Measurements from ENCODE around the gene TMEM196. TPM values are rescaled to one million over a fixed set of nuclear protein-coding genes. Genes with fewer than 3 reads are reported as not detected.

The TMEM196 gene
- total and polyA plus RNA-seq, 9 of the 15 experiments (the other 6 are each of a cell fraction or from before 2014, with no cell fraction given): not detected

DNA sequence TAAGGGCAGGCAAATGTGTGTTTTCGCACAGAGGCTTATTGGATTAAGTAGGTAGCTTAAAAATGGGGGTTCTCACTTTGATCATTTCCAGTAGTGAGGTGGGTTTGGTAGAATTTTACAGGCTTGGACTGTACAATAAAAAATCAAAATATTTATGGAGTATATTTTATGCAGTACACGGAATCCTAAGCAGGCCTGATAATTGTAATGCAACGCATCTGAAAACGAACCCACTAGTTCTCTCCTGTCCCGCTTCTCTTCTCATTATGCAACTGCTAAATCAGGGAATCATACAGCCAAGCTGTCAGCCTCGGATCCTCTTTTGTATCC, 64.2 kb downstream of the TMEM196 start:
- H3K79me2 ChIP-seq (ENCODE audit: control insufficient read depth, insufficient read depth, low read length): peaks cover 47% of the 10 kb centered on the region
- H3K36me3 ChIP-seq (ENCODE audit: control insufficient read depth, insufficient read depth, low read length): peaks cover 8% of the 10 kb centered on the region; the same call in 1 of the 3 replicates
- ChIA-PET POLR2A (interaction anchor here (0.7 to 1.3 kb wide), 6 partner anchors 10 to 1611 kb away, joined by 3 to 7 read pairs (median 3); no protein-coding TSS in a partner anchor), CTCF (ENCODE audit: low intra/inter-chr PET ratio) (interaction anchor here (0.5 to 1.2 kb wide), 2 partner anchors 489 to 889 kb away, joined by 3 to 4 read pairs; no protein-coding TSS in a partner anchor)
- ATAC-seq: no peak
- no peak for DNase-seq (ENCODE audit: extremely low read depth in 1 of 4, low spot score in 3 of 4)
- peak overlapping the region; percentile 89 for H3K4me2 ChIP-seq (ENCODE audit: insufficient read depth, low read length)
- no peaks in the 10 kb centered on the region for H3K9me1 ChIP-seq (ENCODE audit: control insufficient read depth, insufficient read depth, low read length)
- H3K4me3 ChIP-seq: no peak overlapping the region
- H2AFZ ChIP-seq (ENCODE audit: low read depth, low read length): peak overlapping the region; percentile 99
- H3K9me3 ChIP-seq (replicated peaks; ENCODE audit: control insufficient read depth, insufficient read depth, low read depth, low read length): 0 out of 2 replicates have a peak, but pooled peaks cover 1% of the 10 kb centered on the region
- intact Hi-C loops (cut with micrococcal nuclease): loop anchor here (5.0 kb wide), 2 partner anchors 603 to 733 kb away; no protein-coding TSS in a partner anchor
- 29% methylated on average over 6 of the region's 6 CpGs for WGBS (ENCODE audit: insufficient coverage, low coverage, missing lambda C conversion rate)
- FAIRE-seq: no peak
- peak overlapping the region; percentile 47; the same call in 2 of the 3 replicates for H3K27ac ChIP-seq (ENCODE audit: extremely low read depth, low read depth, low read length)
- no TSS peak for BruUV-seq (replicated peaks)
- no peaks in the 10 kb centered on the region for H4K20me1 ChIP-seq (replicated peaks; ENCODE audit: control insufficient read depth, insufficient read depth, low read length)
- in situ Hi-C loops (cut with MboI): no loop called here
- H3K9ac ChIP-seq (ENCODE audit: insufficient read depth in 1 of 2, low read depth in 2 of 2, low read length in 2 of 2): no peak overlapping the region; a peak in 2 of 4 replicates
- H3K27me3 ChIP-seq (ENCODE audit: control insufficient read depth in 2 of 2, insufficient read depth in 2 of 2, low read length in 2 of 2): no peaks in the 10 kb centered on the region; a peak in 1 of 5 replicates
- peaks cover 0 to 18% of the 10 kb centered on the region in 2 experiments; a peak in 2 of 5 replicates for H3K4me1 ChIP-seq (replicated peaks in 1 of 2; ENCODE audit: control insufficient read depth in 2 of 2, insufficient read depth in 2 of 2, low read length in 2 of 2)
- no peak for TF ChIP-seq ZNF707 (CRISPR knock-in tag; conservative IDR thresholded peaks at IDR 0.05)
- TF ChIP-seq, protein P1, sequence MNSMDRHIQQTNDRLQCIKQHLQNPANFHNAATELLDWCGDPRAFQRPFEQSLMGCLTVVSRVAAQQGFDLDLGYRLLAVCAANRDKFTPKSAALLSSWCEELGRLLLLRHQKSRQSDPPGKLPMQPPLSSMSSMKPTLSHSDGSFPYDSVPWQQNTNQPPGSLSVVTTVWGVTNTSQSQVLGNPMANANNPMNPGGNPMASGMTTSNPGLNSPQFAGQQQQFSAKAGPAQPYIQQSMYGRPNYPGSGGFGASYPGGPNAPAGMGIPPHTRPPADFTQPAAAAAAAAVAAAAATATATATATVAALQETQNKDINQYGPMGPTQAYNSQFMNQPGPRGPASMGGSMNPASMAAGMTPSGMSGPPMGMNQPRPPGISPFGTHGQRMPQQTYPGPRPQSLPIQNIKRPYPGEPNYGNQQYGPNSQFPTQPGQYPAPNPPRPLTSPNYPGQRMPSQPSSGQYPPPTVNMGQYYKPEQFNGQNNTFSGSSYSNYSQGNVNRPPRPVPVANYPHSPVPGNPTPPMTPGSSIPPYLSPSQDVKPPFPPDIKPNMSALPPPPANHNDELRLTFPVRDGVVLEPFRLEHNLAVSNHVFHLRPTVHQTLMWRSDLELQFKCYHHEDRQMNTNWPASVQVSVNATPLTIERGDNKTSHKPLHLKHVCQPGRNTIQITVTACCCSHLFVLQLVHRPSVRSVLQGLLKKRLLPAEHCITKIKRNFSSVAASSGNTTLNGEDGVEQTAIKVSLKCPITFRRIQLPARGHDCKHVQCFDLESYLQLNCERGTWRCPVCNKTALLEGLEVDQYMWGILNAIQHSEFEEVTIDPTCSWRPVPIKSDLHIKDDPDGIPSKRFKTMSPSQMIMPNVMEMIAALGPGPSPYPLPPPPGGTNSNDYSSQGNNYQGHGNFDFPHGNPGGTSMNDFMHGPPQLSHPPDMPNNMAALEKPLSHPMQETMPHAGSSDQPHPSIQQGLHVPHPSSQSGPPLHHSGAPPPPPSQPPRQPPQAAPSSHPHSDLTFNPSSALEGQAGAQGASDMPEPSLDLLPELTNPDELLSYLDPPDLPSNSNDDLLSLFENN (IDR thresholded peaks at IDR 0.05; ENCODE audit: low read depth in 2 of 2, low read length in 2 of 2): no peak
- TF ChIP-seq ATF7 (IDR thresholded peaks at IDR 0.05): peak; percentile 5; the same call in 1 of the 2 replicates
- TF ChIP-seq ZNF143 (CRISPR knock-in tag; IDR thresholded peaks at IDR 0.05): no peak
- TF ChIP-seq FOXK2 (conservative IDR thresholded peaks at IDR 0.05 in 1 of 2, IDR thresholded peaks at IDR 0.05 in 1 of 2; ENCODE audit: low read depth in 2 of 2): no peak
- no peak for TF ChIP-seq MTF1 (CRISPR knock-in tag; IDR thresholded peaks at IDR 0.05; ENCODE audit: borderline replicate concordance)
- no peak for TF ChIP-seq SNIP1 (IDR thresholded peaks at IDR 0.05; ENCODE audit: low read depth)
- 0 out of 2 replicates have a peak, but pooled peaks have one; percentile 10 for TF ChIP-seq CXXC5 (CRISPR knock-in tag; IDR thresholded peaks at IDR 0.05)
- TF ChIP-seq FUS (optimal IDR thresholded peaks at IDR 0.05; ENCODE audit: low read depth, low read length): no peak
- no peak for TF ChIP-seq ZFP36 (IDR thresholded peaks at IDR 0.05; ENCODE audit: low read depth, low read length, partially characterized antibody)
- TF ChIP-seq ZNF212 (CRISPR knock-in tag; IDR thresholded peaks at IDR 0.05): no peak
- TF ChIP-seq LARP7 (IDR thresholded peaks at IDR 0.05): no peak
- no peak for TF ChIP-seq TEAD2 (tag; IDR thresholded peaks at IDR 0.05)
- 0 out of 2 replicates have a peak, but pooled peaks have one; percentile 33 for TF ChIP-seq STAG1 (CRISPR knock-in tag; IDR thresholded peaks at IDR 0.05; ENCODE audit: borderline replicate concordance)
- no peak for TF ChIP-seq GABPB2 (CRISPR knock-in tag; conservative IDR thresholded peaks at IDR 0.05)
- TF ChIP-seq, protein P2, sequence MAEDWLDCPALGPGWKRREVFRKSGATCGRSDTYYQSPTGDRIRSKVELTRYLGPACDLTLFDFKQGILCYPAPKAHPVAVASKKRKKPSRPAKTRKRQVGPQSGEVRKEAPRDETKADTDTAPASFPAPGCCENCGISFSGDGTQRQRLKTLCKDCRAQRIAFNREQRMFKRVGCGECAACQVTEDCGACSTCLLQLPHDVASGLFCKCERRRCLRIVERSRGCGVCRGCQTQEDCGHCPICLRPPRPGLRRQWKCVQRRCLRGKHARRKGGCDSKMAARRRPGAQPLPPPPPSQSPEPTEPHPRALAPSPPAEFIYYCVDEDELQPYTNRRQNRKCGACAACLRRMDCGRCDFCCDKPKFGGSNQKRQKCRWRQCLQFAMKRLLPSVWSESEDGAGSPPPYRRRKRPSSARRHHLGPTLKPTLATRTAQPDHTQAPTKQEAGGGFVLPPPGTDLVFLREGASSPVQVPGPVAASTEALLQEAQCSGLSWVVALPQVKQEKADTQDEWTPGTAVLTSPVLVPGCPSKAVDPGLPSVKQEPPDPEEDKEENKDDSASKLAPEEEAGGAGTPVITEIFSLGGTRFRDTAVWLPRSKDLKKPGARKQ (CRISPR knock-in tag; IDR thresholded peaks at IDR 0.05): 0 out of 2 replicates have a peak, but pooled peaks have one; percentile 62
- TF ChIP-seq, protein P3, sequence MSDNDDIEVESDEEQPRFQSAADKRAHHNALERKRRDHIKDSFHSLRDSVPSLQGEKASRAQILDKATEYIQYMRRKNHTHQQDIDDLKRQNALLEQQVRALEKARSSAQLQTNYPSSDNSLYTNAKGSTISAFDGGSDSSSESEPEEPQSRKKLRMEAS (CRISPR knock-in tag; IDR thresholded peaks at IDR 0.05): no peak; the same call in 1 of the 2 replicates
- no peak for TF ChIP-seq CHD1 (IDR thresholded peaks at IDR 0.05; ENCODE audit: low read length)

Data from K562 (cell line).